ENCODE data around the gene SNRPE.

DNA sequence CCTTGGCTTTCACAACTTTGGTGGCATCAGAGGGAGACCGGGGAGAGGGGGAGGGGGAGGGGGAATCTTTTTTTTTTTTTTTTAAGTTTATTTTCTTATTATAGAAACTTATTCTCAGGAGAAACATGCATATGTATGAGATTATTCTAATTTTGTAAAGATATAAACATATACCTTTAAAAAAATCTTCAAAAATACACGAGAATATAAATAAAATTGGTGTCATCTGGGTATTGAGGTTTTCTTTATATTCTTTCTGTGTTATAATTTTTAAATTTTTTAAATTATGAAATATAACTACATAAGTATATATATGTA is 18.9 kb upstream of the SNRPE start:
- TF ChIP-seq, protein P1, sequence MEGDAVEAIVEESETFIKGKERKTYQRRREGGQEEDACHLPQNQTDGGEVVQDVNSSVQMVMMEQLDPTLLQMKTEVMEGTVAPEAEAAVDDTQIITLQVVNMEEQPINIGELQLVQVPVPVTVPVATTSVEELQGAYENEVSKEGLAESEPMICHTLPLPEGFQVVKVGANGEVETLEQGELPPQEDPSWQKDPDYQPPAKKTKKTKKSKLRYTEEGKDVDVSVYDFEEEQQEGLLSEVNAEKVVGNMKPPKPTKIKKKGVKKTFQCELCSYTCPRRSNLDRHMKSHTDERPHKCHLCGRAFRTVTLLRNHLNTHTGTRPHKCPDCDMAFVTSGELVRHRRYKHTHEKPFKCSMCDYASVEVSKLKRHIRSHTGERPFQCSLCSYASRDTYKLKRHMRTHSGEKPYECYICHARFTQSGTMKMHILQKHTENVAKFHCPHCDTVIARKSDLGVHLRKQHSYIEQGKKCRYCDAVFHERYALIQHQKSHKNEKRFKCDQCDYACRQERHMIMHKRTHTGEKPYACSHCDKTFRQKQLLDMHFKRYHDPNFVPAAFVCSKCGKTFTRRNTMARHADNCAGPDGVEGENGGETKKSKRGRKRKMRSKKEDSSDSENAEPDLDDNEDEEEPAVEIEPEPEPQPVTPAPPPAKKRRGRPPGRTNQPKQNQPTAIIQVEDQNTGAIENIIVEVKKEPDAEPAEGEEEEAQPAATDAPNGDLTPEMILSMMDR (optimal IDR thresholded peaks at IDR 0.05 in 1 of 3, IDR thresholded peaks at IDR 0.05 in 1 of 3, conservative IDR thresholded peaks at IDR 0.05 in 1 of 3; ENCODE audit: extremely low read depth in 1 of 3, insufficient read depth in 2 of 3, low read length in 3 of 3) = no peak
- no peak for TF ChIP-seq EZH2 (IDR thresholded peaks at IDR 0.05; ENCODE audit: low read length)

Data from keratinocyte (primary cell).